GM12891 (cell line): ENCODE measurements around the gene ETV6.
A peak's percentile ranks its signal among the peaks of the same experiment; 100 is the strongest.

Source experiments
- DNase-seq: peaks from one replicate; pipeline ENCODE4 v3.0.0; 2011; ENCODE audit warnings: low spot score; ENCODE audit not compliant: insufficient read length
- FAIRE-seq: peaks from 2 replicates; lab custom pipeline; 2011; peaks lifted over from hg19 to GRCh38; lab: Jason Lieb, UNC
- PAX5 ChIP-seq: IDR thresholded peaks from 2 replicates; pipeline ENCODE4 v1.6.1; 2011; ENCODE audit warnings: low read length, moderate library complexity, mild to moderate bottlenecking; ENCODE audit not compliant: insufficient read depth, severe bottlenecking
- POLR2A ChIP-seq: IDR thresholded peaks from 2 replicates; pipeline ENCODE4 v1.6.1; 2011; ENCODE audit warnings: low read depth, low read length, control low read depth
- POLR2AphosphoS5 ChIP-seq: IDR thresholded peaks from 2 replicates; pipeline ENCODE4 v1.6.1; 2011; ENCODE audit warnings: low read depth, low read length, control low read depth
- POU2F2 ChIP-seq: IDR thresholded peaks from 2 replicates; pipeline ENCODE4 v1.6.1; 2011; ENCODE audit warnings: low read depth, mild to moderate bottlenecking, control low read depth, low read length, moderate library complexity
- SPI1 ChIP-seq: IDR thresholded peaks from 2 replicates; pipeline ENCODE4 v1.6.1; 2011; ENCODE audit warnings: low read depth, low read length, control low read depth
- TAF1 ChIP-seq: IDR thresholded peaks from 2 replicates; pipeline ENCODE4 v1.6.1; 2011; ENCODE audit warnings: low read depth, low read length, control low read depth

ETV6 gene

DNA sequence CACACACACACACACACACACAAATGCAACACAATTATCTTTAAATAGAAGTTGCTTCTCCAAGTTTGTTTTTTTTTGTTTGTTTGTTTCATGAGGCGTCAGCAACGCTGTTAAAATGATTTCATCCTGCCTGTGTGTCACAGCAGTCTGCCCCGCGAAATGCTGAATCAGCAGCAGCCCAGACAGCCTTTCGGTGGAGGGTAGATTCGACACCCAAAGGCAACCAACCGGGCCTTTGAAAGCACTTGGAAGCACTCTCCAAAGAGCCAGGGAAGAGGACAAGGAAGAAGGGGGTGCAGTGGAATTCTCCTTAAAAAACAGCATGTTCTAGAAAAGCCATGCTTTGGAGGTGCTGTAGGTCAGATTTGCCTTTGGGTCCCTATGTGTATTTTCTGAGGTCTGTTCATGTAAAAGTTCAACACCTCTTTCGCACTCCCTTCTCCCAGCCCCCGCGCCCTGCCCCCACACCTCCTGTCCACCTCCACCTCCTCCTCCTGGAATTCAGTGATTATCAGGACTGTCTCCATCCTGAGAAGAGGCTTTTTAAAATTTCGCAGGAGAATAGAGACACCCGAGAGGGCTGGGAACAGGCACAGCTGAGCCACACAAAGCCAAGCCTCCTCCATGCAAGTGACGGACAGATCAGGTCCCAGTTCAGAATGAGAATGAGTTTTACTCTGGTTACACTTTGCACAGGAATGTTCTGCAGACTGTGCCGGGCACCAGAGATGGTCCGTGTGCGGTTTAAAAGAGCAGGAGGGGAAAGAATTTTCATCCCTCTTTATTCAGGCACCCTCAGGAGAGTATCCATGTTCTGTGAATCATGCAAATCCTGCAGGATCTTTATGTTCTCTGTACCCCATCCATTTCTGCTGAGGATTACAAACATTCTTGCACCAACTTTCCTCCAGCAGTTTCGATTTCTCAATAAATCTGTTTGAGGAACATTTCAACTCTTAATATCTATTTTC, 177.9 kb downstream of the ETV6 start:
- no peak for TF ChIP-seq SPI1
- no peak for TF ChIP-seq POLR2A
- no peak for TF ChIP-seq PAX5
- TF ChIP-seq POLR2AphosphoS5 = no peak
- TF ChIP-seq POU2F2 = no peak
- no peak for TF ChIP-seq TAF1
- peak; percentile 5 for FAIRE-seq
- no peak for DNase-seq

GRCh38 chr12:11829764-11830194, 180.3 kb downstream of the ETV6 start:
- FAIRE-seq = peak; percentile 52
- no peak for DNase-seq
- no peak for TF ChIP-seq POU2F2

GRCh38 chr12:11830307-11830801, 180.9 kb downstream of the ETV6 start:
- DNase-seq (no peak), FAIRE-seq (peak; percentile 92)
- no peak for TF ChIP-seq TAF1
- no peak for TF ChIP-seq POU2F2
- TF ChIP-seq SPI1 = no peak
- TF ChIP-seq POLR2AphosphoS5 = no peak
- TF ChIP-seq PAX5 = no peak
- no peak for TF ChIP-seq POLR2A

DNA sequence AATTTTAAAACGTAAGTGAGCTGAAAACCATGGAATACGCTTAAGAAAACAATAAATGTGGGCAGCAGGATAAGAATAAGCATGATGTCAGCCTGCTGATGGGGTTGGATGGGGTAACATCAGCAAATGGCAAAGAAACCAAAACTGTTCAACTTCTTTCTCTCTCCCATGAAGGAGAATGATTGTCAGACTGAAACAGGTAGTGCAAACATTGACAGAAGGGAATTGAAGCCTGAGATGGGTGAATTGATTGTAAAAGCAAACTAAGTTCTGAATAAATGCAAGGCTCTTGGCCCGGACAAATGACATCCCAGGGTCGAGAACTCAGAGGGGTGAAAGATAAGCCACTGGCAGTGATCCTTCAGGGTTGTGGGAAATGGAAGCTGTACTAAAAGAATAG, 182.6 kb downstream of the ETV6 start:
- DNase-seq (no peak), FAIRE-seq (peak; percentile 79)
- no peak for TF ChIP-seq POLR2AphosphoS5
- no peak for TF ChIP-seq TAF1
- no peak for TF ChIP-seq POLR2A
- TF ChIP-seq POU2F2 = 0 out of 2 replicates have a peak, but pooled peaks have one; percentile 16
- no peak for TF ChIP-seq PAX5
- peak; percentile 73 for TF ChIP-seq SPI1

GRCh38 chr12:11833174-11833895, 183.9 kb downstream of the ETV6 start:
- TF ChIP-seq TAF1 (no peak), POLR2AphosphoS5 (no peak)
- DNase-seq = no peak
- FAIRE-seq = peak; percentile 79

DNA sequence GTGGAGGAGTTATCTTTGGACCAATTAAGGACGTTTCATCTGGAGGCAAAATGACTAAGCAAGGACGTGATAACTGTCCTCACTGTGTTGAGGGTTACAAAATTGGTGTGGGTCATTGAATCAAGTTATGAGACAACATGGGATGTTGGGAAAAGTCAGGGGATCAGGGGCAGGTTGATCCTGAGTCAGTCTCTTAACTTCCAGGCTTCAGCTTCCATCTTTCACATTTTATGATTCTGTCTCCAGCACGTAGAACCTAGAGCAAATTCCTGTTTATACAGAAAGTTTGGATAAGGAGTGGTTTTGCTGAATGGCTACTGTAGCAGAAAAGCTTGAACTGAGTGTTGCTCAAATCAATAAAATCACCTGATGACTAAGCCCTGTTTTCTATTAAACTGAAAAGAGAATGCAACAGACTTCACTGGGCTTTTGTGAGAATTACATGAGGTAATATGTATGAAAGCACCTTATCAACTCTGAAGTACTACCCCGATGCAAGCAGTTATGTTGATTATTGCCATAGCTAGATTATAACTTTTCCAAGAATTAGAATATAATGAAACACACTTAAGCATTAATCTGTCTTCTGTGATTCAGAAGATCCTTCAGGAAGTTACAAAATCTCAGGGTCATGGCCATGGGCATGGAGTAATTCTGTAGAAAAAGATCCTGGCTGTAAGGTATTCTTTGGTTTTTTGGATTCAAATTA, 184.8 kb downstream of the ETV6 start:
- FAIRE-seq (no peak), DNase-seq (no peak)
- TF ChIP-seq POLR2AphosphoS5 = 0 out of 2 replicates have a peak, but pooled peaks have one; percentile 26
- TF ChIP-seq PAX5 = no peak

DNA sequence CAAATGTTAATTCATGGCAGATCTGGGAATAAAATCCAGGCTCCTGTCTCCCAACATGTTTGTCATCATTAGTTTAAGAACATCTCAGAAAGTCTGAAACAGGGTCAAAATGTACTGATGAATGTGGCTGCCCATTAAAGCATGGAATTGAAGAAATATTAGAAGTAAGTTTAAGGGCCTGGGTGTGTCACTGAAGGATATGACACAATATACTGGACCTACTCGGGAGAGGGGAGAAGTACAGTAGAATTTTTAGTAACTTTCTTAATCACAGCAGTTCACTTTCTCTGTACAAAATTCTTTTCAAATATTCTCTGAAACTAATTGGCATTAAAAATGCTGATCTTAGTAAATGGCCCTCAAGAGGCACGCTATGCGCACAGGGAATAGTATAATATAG, 185.5 kb downstream of the ETV6 start:
- no peak for DNase-seq
- no peak for TF ChIP-seq PAX5
- TF ChIP-seq POU2F2 = no peak
- TF ChIP-seq POLR2A = no peak
- no peak for TF ChIP-seq POLR2AphosphoS5
- no peak for FAIRE-seq

- FAIRE-seq = peak; percentile 93
- TF ChIP-seq POLR2AphosphoS5 (no peak), TAF1 (peak; percentile 35; the same call in 1 of the 2 replicates), SPI1 (peak; percentile 90), PAX5 (peak; percentile 62), POU2F2 (peak; percentile 97), POLR2A (peak; percentile 82)
- peak; percentile 46 for DNase-seq
Measured at GRCh38 chr12:11836282-11837151, 187.0 kb downstream of the ETV6 start.
